ENCODE measurements around the gene LRRC49. TPM values are rescaled to one million over a fixed set of nuclear protein-coding genes. Genes with fewer than 3 reads are reported as not detected.

Gene LRRC49
- total and polyA plus RNA-seq, 10 of the 15 experiments (the other 5 are each of a cell fraction or from before 2014, with no cell fraction given) = 1.4 to 3.7 (median 2.9) TPM

DNA sequence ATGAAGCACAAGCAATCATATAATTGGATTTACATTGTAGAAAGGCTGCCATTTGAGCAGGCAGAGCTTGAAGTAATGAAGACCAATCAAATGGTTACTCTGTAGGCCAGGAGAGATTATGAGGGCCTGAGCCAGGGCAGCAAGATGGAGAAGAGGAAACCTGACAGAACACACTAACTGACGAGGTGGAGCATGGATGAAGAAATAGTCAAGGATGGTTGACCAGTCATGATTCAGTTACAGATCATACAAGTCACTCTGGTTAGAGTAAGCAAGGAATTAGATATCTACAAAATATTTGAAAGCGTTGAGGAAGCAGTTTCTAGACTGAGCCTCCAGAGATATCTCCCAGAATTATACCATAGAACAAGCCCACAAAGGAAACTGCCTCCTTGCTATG lies 120.8 kb downstream of the LRRC49 start:
- H4K20me1 ChIP-seq (ENCODE audit: control insufficient read depth, insufficient read depth) = no peaks in the 10 kb centered on the region
- in situ Hi-C loops (cut with MboI) = no loop called here
- H2AFZ ChIP-seq (ENCODE audit: control insufficient read depth, low read depth, low read length) = no peak overlapping the region
- no peaks in the 10 kb centered on the region for H3K4me1 ChIP-seq (ENCODE audit: control insufficient read depth, insufficient read depth, low read length)
- H3K36me3 ChIP-seq (ENCODE audit: control insufficient read depth in 2 of 2, insufficient read depth in 2 of 2, low read length in 1 of 2) = no peaks in the 10 kb centered on the region
- H3K4me2 ChIP-seq (ENCODE audit: control insufficient read depth, insufficient read depth) = no peak overlapping the region
- no peak overlapping the region for H3K9ac ChIP-seq (ENCODE audit: control insufficient read depth, insufficient read depth, low read length)
- no TSS peak for BruUV-seq (replicated peaks)
- no peak overlapping the region for H3K4me3 ChIP-seq
- FAIRE-seq (no peak), DNase-seq (ENCODE audit: low read depth, low spot score) (no peak), ATAC-seq (no peak)
- ChIA-PET SMC1A (ENCODE audit: uncharacterized antibody, unreplicated experiment) (no interaction called here), RAD21 (ENCODE audit: unreplicated experiment) (no interaction called here), POLR2A (no interaction called here), CTCF (interaction anchor here (1.4 kb wide), 1 partner anchor 427 kb away, joined by 5 read pairs; no protein-coding TSS in a partner anchor)
- TF ChIP-seq NFIC (IDR thresholded peaks at IDR 0.05; ENCODE audit: low read depth, low read length) (no peak), YY1 (IDR thresholded peaks at IDR 0.05; ENCODE audit: low read depth, low read length) (no peak), BHLHE40 (IDR thresholded peaks at IDR 0.05; ENCODE audit: borderline replicate concordance in 1 of 2, low read depth in 2 of 2, low read length in 1 of 2) (no peak), SUPT20H (IDR thresholded peaks at IDR 0.05; ENCODE audit: borderline replicate concordance, control insufficient read depth, low read depth, low read length) (no peak), JUNB (IDR thresholded peaks at IDR 0.05) (no peak), PAX5 (IDR thresholded peaks at IDR 0.05; ENCODE audit: borderline replicate concordance, low read depth, low read length) (no peak), SMAD5 (IDR thresholded peaks at IDR 0.05; ENCODE audit: low read depth) (no peak), ATF7 (IDR thresholded peaks at IDR 0.05; ENCODE audit: low read depth) (no peak)
- TF ChIP-seq, protein P1, sequence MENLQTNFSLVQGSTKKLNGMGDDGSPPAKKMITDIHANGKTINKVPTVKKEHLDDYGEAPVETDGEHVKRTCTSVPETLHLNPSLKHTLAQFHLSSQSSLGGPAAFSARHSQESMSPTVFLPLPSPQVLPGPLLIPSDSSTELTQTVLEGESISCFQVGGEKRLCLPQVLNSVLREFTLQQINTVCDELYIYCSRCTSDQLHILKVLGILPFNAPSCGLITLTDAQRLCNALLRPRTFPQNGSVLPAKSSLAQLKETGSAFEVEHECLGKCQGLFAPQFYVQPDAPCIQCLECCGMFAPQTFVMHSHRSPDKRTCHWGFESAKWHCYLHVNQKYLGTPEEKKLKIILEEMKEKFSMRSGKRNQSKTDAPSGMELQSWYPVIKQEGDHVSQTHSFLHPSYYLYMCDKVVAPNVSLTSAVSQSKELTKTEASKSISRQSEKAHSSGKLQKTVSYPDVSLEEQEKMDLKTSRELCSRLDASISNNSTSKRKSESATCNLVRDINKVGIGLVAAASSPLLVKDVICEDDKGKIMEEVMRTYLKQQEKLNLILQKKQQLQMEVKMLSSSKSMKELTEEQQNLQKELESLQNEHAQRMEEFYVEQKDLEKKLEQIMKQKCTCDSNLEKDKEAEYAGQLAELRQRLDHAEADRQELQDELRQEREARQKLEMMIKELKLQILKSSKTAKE (IDR thresholded peaks at IDR 0.05; ENCODE audit: low read depth, poor library complexity, severe bottlenecking) = no peak
- H3K27ac ChIP-seq (ENCODE audit: control insufficient read depth, insufficient read depth) = no peak overlapping the region
- intact Hi-C loops (cut with micrococcal nuclease; ENCODE audit: unreplicated experiment) = loop anchor here (5.0 kb wide), 1 partner anchor 429 kb away; no protein-coding TSS in a partner anchor
- H3K9me3 ChIP-seq (replicated peaks; ENCODE audit: control insufficient read depth, insufficient read depth, low read length) = no peaks in the 10 kb centered on the region
- no peaks in the 10 kb centered on the region for H3K27me3 ChIP-seq (replicated peaks in 1 of 2; ENCODE audit: control insufficient read depth in 2 of 2, insufficient read depth in 2 of 2, low read length in 1 of 2)
- no peaks in the 10 kb centered on the region for H3K79me2 ChIP-seq (ENCODE audit: control insufficient read depth, insufficient read depth, low read length)
- 25% methylated on average over 2 of the region's 2 CpGs for WGBS (ENCODE audit: insufficient coverage, insufficient replicate concordance, low lambda C conversion rate, missing lambda C conversion rate)

Measured in GM12878 (cell line).